ENCODE results near the gene OXNAD1.

Gene OXNAD1

GRCh38 chr3:16300881-16301359, 35.9 kb downstream of the OXNAD1 start:
- Histone ChIP-seq H3K9me3 (no peaks in the 10 kb centered on the region), H3K4me3 (no peak overlapping the region), H3K4me1 (peaks cover 0 to 6% (median 0%) of the 10 kb centered on the region in 4 donors), H3K36me3 (peaks cover under 1 to 54% (median 21%) of the 10 kb centered on the region in 3 donors), H3K27ac (no peak overlapping the region), H3K27me3 (no peaks in the 10 kb centered on the region)
- TF ChIP-seq CTCF (IDR thresholded peaks at IDR 0.05) = no peak
- no peak for DNase-seq
- intact Hi-C loops (cut with DNase I; ENCODE audit: low total_unique reads) = loop anchor here (5.0 kb wide), 1 partner anchor 561 kb away; no protein-coding TSS in a partner anchor

GRCh38 chr3:16301507-16301906, 36.5 kb downstream of the OXNAD1 start:
- Histone ChIP-seq H3K4me1 (peaks cover 0 to 6% (median 0%) of the 10 kb centered on the region in 4 donors), H3K4me3 (no peak overlapping the region), H3K27ac (no peak overlapping the region), H3K36me3 (peaks cover 0 to 51% (median 21%) of the 10 kb centered on the region in 3 donors), H3K27me3 (no peaks in the 10 kb centered on the region), H3K9me3 (no peaks in the 10 kb centered on the region)
- no peak for TF ChIP-seq CTCF (IDR thresholded peaks at IDR 0.05)
- intact Hi-C loops (cut with DNase I; ENCODE audit: low total_unique reads) = loop anchor here (5.0 kb wide), 1 partner anchor 561 kb away; no protein-coding TSS in a partner anchor
- no peak for DNase-seq

- Histone ChIP-seq H3K27ac (no peak overlapping the region), H3K4me1 (peaks cover 0 to 6% (median 0%) of the 10 kb centered on the region in 4 donors), H3K9me3 (no peaks in the 10 kb centered on the region), H3K27me3 (no peaks in the 10 kb centered on the region), H3K36me3 (peaks cover 0 to 51% (median 21%) of the 10 kb centered on the region in 3 donors), H3K4me3 (no peak overlapping the region)
- no peak for TF ChIP-seq CTCF (IDR thresholded peaks at IDR 0.05)
- intact Hi-C loops (cut with DNase I; ENCODE audit: low total_unique reads) = loop anchor here (5.0 kb wide), 1 partner anchor 560 kb away; no protein-coding TSS in a partner anchor
- no peak for DNase-seq
These were observed 37.1 kb downstream of the OXNAD1 start for GRCh38 chr3:16302082-16302631.

- Histone ChIP-seq H3K27me3 (no peaks in the 10 kb centered on the region), H3K4me1 (peaks cover 0 to 6% (median 0%) of the 10 kb centered on the region in 4 donors), H3K9me3 (no peaks in the 10 kb centered on the region), H3K4me3 (no peak overlapping the region), H3K36me3 (peaks cover 0 to 51% (median 21%) of the 10 kb centered on the region in 3 donors), H3K27ac (no peak overlapping the region)
- DNase-seq = no peak
- intact Hi-C loops (cut with DNase I; ENCODE audit: low total_unique reads) = loop anchor here (5.0 kb wide), 1 partner anchor 559 kb away; no protein-coding TSS in a partner anchor
- no peak for TF ChIP-seq CTCF (IDR thresholded peaks at IDR 0.05)
These were observed 38.1 kb downstream of the OXNAD1 start for GRCh38 chr3:16303037-16303575.

DNA sequence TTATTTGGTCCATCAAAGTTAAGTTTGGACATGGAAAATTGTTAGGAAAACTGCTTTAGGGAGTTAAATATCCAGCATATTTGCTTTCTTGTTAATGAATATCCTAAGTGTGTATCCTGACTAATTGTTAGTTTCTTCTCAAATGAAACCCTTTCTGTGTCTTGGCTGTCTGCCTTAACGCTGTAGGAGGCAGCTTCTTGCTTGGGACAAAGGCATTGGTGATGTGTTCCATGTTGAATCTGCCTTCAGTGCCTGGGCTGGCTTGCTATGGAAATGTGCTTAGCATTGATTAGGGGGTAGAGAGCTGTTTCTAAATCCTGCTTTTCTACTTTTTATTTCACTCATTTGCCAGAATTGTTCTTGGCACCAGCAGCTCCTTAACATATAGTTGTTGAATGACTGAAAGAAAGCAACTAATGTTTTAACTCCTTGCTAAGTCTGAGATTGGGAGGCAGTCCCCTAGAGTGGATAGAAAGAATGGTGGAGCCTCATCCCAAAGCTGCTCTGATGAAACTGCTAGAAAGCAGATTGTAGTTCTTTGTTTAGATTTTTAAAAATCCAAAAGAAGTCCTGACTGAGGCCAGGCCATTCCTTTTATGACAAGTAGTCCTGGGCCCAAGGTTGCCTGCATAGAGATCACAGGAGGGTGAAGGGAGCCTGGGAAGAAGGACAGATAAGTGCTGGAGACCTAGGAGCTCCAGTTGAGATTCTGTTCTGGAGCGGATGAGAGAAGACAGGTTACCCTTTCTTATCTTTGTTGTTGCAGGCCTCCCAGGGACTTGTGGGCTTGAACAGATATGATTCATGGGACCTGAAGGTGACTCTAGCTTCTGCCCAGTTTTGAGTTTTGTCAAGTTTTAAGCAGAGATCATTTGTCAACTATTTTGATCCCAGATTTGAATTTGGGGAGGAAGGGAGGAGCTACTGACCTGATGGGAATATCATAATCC, 39.3 kb downstream of the OXNAD1 start:
- intact Hi-C loops (cut with DNase I; ENCODE audit: low total_unique reads) = loop anchor here (5.0 kb wide), 1 partner anchor 558 kb away; no protein-coding TSS in a partner anchor
- H3K4me3 ChIP-seq = no peak overlapping the region
- no peak for DNase-seq
- H3K27me3 ChIP-seq = no peaks in the 10 kb centered on the region
- no peak overlapping the region for H3K27ac ChIP-seq
- no peaks in the 10 kb centered on the region for H3K4me1 ChIP-seq
- peaks cover 0 to 46% (median 21%) of the 10 kb centered on the region in 3 donors for H3K36me3 ChIP-seq
- no peaks in the 10 kb centered on the region for H3K9me3 ChIP-seq
- TF ChIP-seq CTCF (IDR thresholded peaks at IDR 0.05) = no peak

Measured in tibial artery (tissue), 4 donors.